Measurements from ENCODE around the gene VPS41. TPM values are rescaled to one million over a fixed set of nuclear protein-coding genes. Genes with fewer than 3 reads are reported as not detected.

VPS41 gene
- total RNA-seq, 6 experiments from 2014 or later: 21.6 to 43.5 (median 26.8) TPM

DNA sequence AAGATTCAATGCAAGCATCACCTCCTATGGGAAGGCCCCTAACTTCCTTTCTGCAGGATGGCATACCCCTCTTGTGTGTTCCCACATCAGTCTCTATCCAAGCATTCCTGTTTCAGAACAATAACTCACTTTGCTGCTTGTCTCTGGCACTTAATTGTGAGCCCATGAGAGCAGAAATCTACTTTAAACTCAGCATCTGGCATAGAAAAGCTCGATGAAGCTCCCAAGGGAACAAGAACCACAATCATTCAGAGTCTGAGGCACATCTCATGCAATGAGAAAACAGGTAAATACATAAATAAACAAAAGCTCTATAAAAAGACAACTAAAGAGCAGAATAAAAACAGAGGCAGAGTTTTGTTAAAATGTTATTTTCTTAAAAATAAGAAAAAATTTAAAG lies 66.2 kb downstream of the VPS41 start:
- Histone ChIP-seq H3K9me3 (no peaks in the 10 kb centered on the region), H3K27me3 (no peaks in the 10 kb centered on the region), H3K36me3 (no peaks in the 10 kb centered on the region), H3K27ac (no peak overlapping the region), H3K4me3 (no peak overlapping the region), H3K4me1 (no peaks in the 10 kb centered on the region)
- ATAC-seq: no peak
- 92% methylated on average over 1 of the region's 1 CpG for WGBS (ENCODE audit: insufficient coverage, low coverage, low lambda C conversion rate, missing lambda C conversion rate)
- TF ChIP-seq POLR2A (IDR thresholded peaks at IDR 0.05): no peak
- TF ChIP-seq, protein P1, sequence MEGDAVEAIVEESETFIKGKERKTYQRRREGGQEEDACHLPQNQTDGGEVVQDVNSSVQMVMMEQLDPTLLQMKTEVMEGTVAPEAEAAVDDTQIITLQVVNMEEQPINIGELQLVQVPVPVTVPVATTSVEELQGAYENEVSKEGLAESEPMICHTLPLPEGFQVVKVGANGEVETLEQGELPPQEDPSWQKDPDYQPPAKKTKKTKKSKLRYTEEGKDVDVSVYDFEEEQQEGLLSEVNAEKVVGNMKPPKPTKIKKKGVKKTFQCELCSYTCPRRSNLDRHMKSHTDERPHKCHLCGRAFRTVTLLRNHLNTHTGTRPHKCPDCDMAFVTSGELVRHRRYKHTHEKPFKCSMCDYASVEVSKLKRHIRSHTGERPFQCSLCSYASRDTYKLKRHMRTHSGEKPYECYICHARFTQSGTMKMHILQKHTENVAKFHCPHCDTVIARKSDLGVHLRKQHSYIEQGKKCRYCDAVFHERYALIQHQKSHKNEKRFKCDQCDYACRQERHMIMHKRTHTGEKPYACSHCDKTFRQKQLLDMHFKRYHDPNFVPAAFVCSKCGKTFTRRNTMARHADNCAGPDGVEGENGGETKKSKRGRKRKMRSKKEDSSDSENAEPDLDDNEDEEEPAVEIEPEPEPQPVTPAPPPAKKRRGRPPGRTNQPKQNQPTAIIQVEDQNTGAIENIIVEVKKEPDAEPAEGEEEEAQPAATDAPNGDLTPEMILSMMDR (IDR thresholded peaks at IDR 0.05): no peak
- intact Hi-C loops (cut with DNase I): no loop called here
- no peak for DNase-seq

DNA sequence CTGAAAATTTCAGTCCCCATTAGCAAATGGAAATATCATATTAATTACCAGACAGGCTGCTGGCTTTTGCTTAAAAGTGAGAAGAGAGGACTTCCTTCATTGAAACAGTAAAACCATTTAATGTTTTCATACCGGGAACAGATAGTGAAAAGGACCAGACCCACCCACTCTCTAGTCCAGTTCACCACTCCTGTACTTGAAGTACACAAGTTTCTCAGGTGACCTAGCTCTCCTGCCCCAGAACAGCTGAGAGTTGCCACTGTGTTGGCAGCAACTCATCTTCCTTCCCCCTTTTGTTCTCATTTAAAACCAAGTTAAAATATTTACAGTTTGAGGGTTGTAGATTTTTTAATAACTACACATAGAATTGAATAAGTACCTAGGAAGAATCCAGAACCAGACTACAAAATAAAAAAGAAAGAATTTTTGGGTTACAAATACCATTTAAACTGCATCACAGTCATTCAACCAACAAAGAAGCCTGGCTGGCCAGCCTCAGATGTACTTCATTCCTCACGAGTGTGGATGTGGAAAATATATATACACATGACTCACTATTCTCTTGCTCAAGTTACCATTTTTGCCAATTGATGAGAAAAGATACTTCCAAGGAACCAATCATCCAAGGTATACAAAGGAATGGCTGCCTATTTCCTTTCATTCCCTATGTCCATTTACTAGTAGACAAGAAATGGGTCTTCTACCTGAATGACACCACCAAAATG lies 68.1 kb downstream of the VPS41 start:
- no peaks in the 10 kb centered on the region for H3K27me3 ChIP-seq
- H3K9me3 ChIP-seq: no peaks in the 10 kb centered on the region
- H3K36me3 ChIP-seq: no peaks in the 10 kb centered on the region
- no peak overlapping the region for H3K4me3 ChIP-seq
- intact Hi-C loops (cut with DNase I): no loop called here
- no peaks in the 10 kb centered on the region for H3K4me1 ChIP-seq
- no peak overlapping the region for H3K27ac ChIP-seq
- ATAC-seq (no peak), DNase-seq (no peak)
- 81% methylated on average over 1 of the region's 2 CpGs for WGBS (ENCODE audit: insufficient coverage, low coverage, low lambda C conversion rate, missing lambda C conversion rate)
- no peak for TF ChIP-seq POLR2A (IDR thresholded peaks at IDR 0.05)
- TF ChIP-seq, protein P1 (IDR thresholded peaks at IDR 0.05): no peak

DNA sequence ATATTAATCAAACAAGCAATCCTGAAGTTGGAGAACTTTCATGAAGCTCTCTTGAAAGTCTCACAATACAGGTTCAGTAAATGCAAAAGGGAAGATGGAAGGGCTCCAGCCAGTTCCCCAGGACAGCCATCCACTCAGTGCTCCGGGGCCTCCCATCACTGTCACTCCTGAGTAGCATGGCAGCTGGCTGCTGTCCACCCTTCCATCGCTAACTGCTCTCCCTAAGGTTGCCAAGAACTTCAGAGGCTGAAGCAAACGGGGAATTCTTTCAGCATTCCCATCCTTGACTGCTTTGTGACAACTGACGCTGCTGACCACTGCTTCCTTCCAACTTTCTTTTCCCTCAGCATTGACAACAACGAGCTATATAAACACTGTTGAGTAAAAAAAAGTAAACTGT lies 69.1 kb downstream of the VPS41 start:
- Histone ChIP-seq H3K27ac (no peak overlapping the region), H3K9me3 (no peaks in the 10 kb centered on the region), H3K4me1 (no peaks in the 10 kb centered on the region), H3K27me3 (no peaks in the 10 kb centered on the region), H3K36me3 (no peaks in the 10 kb centered on the region), H3K4me3 (no peak overlapping the region)
- intact Hi-C loops (cut with DNase I): no loop called here
- WGBS (ENCODE audit: insufficient coverage, low coverage, low lambda C conversion rate, missing lambda C conversion rate): 85% methylated on average over 5 of the region's 5 CpGs
- ATAC-seq: no peak
- TF ChIP-seq, protein P1 (IDR thresholded peaks at IDR 0.05): no peak
- no peak for TF ChIP-seq POLR2A (IDR thresholded peaks at IDR 0.05)
- DNase-seq: no peak

DNA sequence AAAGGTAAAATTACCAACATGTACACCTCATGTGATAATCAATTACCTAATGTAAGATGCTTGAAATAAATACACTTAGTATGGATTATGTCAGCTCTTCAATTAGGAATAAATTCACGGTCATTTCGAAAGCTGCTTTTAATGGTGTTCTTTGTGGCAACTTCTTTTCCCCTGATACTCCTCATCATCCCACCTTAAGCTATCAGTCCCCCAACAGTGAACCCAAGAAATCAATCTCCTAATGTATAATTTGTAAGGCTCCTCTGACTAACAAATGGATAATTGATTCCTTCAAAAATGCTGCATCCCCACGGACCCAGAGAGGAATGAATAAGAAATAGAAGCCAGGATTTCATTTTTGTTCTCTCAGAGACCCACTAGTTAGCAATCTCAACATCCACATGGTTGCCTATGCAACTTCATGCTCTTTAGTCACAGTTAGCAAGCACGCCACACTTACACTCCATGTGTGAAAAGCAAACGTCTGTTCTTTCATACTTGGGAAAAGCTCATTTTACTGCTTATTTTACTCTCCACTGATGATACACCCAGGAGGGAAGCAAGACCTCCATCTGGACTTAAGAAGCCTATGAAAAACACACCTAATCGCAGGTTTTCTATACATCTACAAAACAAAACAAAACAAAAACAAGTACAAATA lies 70.1 kb downstream of the VPS41 start:
- intact Hi-C loops (cut with DNase I): no loop called here
- Histone ChIP-seq H3K4me3 (no peak overlapping the region), H3K9me3 (no peaks in the 10 kb centered on the region), H3K4me1 (no peaks in the 10 kb centered on the region), H3K36me3 (no peaks in the 10 kb centered on the region), H3K27ac (no peak overlapping the region), H3K27me3 (no peaks in the 10 kb centered on the region)
- TF ChIP-seq, protein P1 (IDR thresholded peaks at IDR 0.05): no peak
- WGBS (ENCODE audit: insufficient coverage, low coverage, low lambda C conversion rate, missing lambda C conversion rate): 86% methylated on average over 6 of the region's 6 CpGs
- DNase-seq (no peak), ATAC-seq (no peak)
